ENCODE results near the gene ACSM2A. TPM values are rescaled to one million over a fixed set of nuclear protein-coding genes. Genes with fewer than 3 reads are reported as not detected.
"Not testable (repeated sequence)": the region's sequence is repeated elsewhere in the genome, so short reads cannot be mapped to it uniquely, and the experiment has no call there.

Gene ACSM2A
- total RNA-seq, 2 experiments from 2014 or later = not detected

- H3K4me1 ChIP-seq (ENCODE audit: insufficient read depth, low read length); H3K4me1 Mint-ChIP-seq (ENCODE audit: low read depth); H3K4me3 Mint-ChIP-seq; H3K9me3 ChIP-seq (ENCODE audit: control insufficient read depth in 1 of 2, insufficient read depth in 1 of 2, low read length in 2 of 2); H3K4me3 ChIP-seq (ENCODE audit: low read length); H3K36me3 ChIP-seq (ENCODE audit: insufficient read depth, low read length); POLR2A ChIA-PET; H3K27ac Mint-ChIP-seq; H3K27ac ChIP-seq (ENCODE audit: low read depth in 1 of 2, low read length in 2 of 2); H3K36me3 Mint-ChIP-seq (ENCODE audit: low read depth); H3K27me3 Mint-ChIP-seq; H3K9me3 Mint-ChIP-seq; CTCF ChIA-PET; H3K27me3 ChIP-seq (ENCODE audit: control insufficient read depth in 1 of 2, insufficient read depth in 2 of 2, low read length in 2 of 2); ATAC-seq (ENCODE audit: poor library complexity); intact Hi-C loops (cut with DNase I, micrococcal nuclease); DNase-seq: not testable (repeated sequence)
Measured at GRCh38 chr16:20423772-20424128, 27.6 kb upstream of the ACSM2A start.

- ChIA-PET CTCF (no interaction called here), POLR2A (no interaction called here)
- Histone ChIP-seq H3K27ac (ENCODE audit: low read depth in 1 of 2, low read length in 2 of 2) (no peak overlapping the region), H3K9me3 (ENCODE audit: control insufficient read depth in 1 of 2, insufficient read depth in 1 of 2, low read length in 2 of 2) (no peaks in the 10 kb centered on the region), H3K36me3 (ENCODE audit: insufficient read depth, low read length) (no peaks in the 10 kb centered on the region), H3K27me3 (ENCODE audit: control insufficient read depth in 1 of 2, insufficient read depth in 2 of 2, low read length in 2 of 2) (no peaks in the 10 kb centered on the region), H3K4me1 (ENCODE audit: insufficient read depth, low read length) (no peaks in the 10 kb centered on the region), H3K4me3 (ENCODE audit: low read length) (no peak overlapping the region)
- Mint-ChIP-seq H3K27me3 (peaks cover 6% of the 10 kb centered on the region), H3K4me3 (no peak overlapping the region), H3K4me1 (ENCODE audit: low read depth) (no peaks in the 10 kb centered on the region), H3K27ac (no peak overlapping the region), H3K36me3 (ENCODE audit: low read depth) (no peaks in the 10 kb centered on the region), H3K9me3 (no peaks in the 10 kb centered on the region)
- no peak for TF ChIP-seq CTCF (IDR thresholded peaks at IDR 0.05)
- intact Hi-C loops (cut with DNase I, micrococcal nuclease) = no loop called here
- ATAC-seq (ENCODE audit: poor library complexity) (no peak), DNase-seq (no peak)
Measured at GRCh38 chr16:20424129-20424866, 27.0 kb upstream of the ACSM2A start.

DNA sequence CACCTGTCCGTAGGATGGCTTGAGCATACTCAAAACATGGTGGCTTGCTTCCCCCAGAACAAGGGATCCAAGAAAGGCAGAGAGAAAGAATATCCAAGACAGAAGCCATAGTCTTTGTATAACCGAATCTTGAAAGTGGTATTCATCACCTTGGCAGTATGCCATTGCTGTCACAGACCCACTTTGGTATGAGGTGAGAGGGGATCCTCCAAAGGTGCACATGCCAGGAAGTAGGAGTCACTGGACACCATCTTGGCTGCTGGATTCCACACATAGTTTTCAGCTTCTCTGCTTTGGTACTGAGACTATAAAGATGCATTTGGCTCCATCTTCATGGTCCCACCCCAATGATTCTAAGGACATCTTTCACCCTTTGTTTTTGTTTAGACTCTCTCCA, 23.9 kb upstream of the ACSM2A start:
- H3K4me1 ChIP-seq (ENCODE audit: insufficient read depth, low read length); H3K9me3 ChIP-seq (ENCODE audit: control insufficient read depth in 1 of 2, insufficient read depth in 1 of 2, low read length in 2 of 2); H3K9me3 Mint-ChIP-seq; DNase-seq; H3K4me3 ChIP-seq (ENCODE audit: low read length); POLR2A ChIA-PET; H3K27ac ChIP-seq (ENCODE audit: low read depth in 1 of 2, low read length in 2 of 2); H3K36me3 ChIP-seq (ENCODE audit: insufficient read depth, low read length); H3K27me3 ChIP-seq (ENCODE audit: control insufficient read depth in 1 of 2, insufficient read depth in 2 of 2, low read length in 2 of 2); H3K27me3 Mint-ChIP-seq; H3K27ac Mint-ChIP-seq; H3K4me3 Mint-ChIP-seq; intact Hi-C loops (cut with DNase I, micrococcal nuclease); H3K36me3 Mint-ChIP-seq (ENCODE audit: low read depth); CTCF ChIA-PET; H3K4me1 Mint-ChIP-seq (ENCODE audit: low read depth); ATAC-seq (ENCODE audit: poor library complexity): not testable (repeated sequence)

DNA sequence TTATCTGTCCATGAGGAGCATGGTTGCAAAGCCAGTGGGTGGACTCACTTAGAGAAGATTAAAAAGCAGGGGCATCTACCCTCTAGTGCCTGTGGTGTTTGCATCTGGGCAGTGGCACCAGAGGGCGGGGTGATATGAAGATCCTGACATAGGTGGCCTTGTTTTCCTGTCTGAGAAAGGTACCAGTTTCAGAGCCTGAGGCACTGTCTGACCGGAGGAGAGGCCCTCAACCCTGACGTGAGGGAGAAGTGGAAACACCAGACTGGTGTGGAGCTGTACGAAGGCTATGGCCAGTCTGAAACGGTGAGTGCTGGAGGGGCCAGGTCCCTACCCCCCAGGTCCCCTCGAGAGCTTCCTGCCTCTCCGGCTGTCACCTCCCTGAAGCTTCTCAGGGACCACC, 21.8 kb upstream of the ACSM2A start:
- intact Hi-C loops (cut with DNase I, micrococcal nuclease); H3K36me3 ChIP-seq (ENCODE audit: insufficient read depth, low read length); H3K4me1 Mint-ChIP-seq (ENCODE audit: low read depth); H3K4me3 ChIP-seq (ENCODE audit: low read length); H3K27ac Mint-ChIP-seq; H3K27ac ChIP-seq (ENCODE audit: low read depth in 1 of 2, low read length in 2 of 2); DNase-seq; H3K4me3 Mint-ChIP-seq; POLR2A ChIA-PET; CTCF ChIA-PET; H3K9me3 ChIP-seq (ENCODE audit: control insufficient read depth in 1 of 2, insufficient read depth in 1 of 2, low read length in 2 of 2); H3K27me3 ChIP-seq (ENCODE audit: control insufficient read depth in 1 of 2, insufficient read depth in 2 of 2, low read length in 2 of 2); H3K27me3 Mint-ChIP-seq; H3K9me3 Mint-ChIP-seq; ATAC-seq (ENCODE audit: poor library complexity); H3K4me1 ChIP-seq (ENCODE audit: insufficient read depth, low read length); H3K36me3 Mint-ChIP-seq (ENCODE audit: low read depth): not testable (repeated sequence)

DNA sequence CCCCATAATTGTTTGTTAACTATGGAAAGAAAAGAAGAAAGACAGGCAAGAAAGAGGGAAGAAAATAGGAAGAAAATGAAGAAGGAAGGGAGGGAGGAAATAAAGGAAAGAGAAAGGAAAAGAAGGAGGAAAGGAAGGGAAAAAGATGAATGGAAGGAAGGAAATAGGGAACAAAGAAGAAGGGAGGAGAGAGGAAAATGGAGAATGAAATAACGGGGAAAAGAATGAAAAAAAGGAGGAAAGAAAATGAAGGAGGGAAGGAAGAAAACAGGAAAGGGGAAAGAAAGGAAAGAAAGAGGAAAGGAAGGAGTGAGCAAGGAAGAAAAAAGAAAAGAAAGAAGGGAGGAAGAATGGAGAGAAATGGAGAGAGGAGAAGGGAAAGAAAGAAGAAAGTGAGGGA, 20.8 kb upstream of the ACSM2A start:
- H3K27ac ChIP-seq (ENCODE audit: low read depth in 1 of 2, low read length in 2 of 2); ATAC-seq (ENCODE audit: poor library complexity); DNase-seq; H3K9me3 ChIP-seq (ENCODE audit: control insufficient read depth in 1 of 2, insufficient read depth in 1 of 2, low read length in 2 of 2); H3K4me1 Mint-ChIP-seq (ENCODE audit: low read depth); H3K9me3 Mint-ChIP-seq; H3K4me3 ChIP-seq (ENCODE audit: low read length); CTCF ChIA-PET; H3K36me3 Mint-ChIP-seq (ENCODE audit: low read depth); H3K27me3 ChIP-seq (ENCODE audit: control insufficient read depth in 1 of 2, insufficient read depth in 2 of 2, low read length in 2 of 2); H3K4me3 Mint-ChIP-seq; H3K27me3 Mint-ChIP-seq; H3K27ac Mint-ChIP-seq; POLR2A ChIA-PET; H3K36me3 ChIP-seq (ENCODE audit: insufficient read depth, low read length); H3K4me1 ChIP-seq (ENCODE audit: insufficient read depth, low read length): not testable (repeated sequence)
- intact Hi-C loops (cut with DNase I, micrococcal nuclease) = loop anchor here (10.0 kb wide), 1 partner anchor 154 kb away; no protein-coding TSS in a partner anchor
